ENCODE data around the gene DKK2.

DNA sequence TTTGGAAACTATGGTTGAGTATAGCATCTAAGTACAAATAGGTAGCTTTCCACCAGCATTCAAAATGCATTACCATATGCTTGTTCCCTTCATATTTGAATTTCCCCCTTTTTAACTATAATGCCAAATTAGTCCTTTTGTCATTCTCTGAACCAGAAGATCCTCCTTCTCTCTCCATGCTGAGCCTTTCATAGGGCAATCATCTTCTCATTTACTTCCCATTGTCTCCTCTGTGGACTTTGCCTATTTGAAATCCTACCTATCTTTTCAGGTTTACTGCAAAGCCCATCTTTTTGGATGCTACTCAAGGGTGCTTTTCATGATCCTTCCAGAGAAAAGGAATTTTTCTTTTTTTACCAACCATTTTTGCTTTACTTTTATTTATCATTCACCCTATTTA, 54.7 kb downstream of the DKK2 start:
- TF ChIP-seq POLR2AphosphoS5 (IDR thresholded peaks at IDR 0.05; ENCODE audit: low read depth) (no peak), GABPA (IDR thresholded peaks at IDR 0.05; ENCODE audit: low read depth) (no peak), SPI1 (IDR thresholded peaks at IDR 0.05; ENCODE audit: borderline replicate concordance, low read depth) (no peak)
- TF ChIP-seq, protein P1, sequence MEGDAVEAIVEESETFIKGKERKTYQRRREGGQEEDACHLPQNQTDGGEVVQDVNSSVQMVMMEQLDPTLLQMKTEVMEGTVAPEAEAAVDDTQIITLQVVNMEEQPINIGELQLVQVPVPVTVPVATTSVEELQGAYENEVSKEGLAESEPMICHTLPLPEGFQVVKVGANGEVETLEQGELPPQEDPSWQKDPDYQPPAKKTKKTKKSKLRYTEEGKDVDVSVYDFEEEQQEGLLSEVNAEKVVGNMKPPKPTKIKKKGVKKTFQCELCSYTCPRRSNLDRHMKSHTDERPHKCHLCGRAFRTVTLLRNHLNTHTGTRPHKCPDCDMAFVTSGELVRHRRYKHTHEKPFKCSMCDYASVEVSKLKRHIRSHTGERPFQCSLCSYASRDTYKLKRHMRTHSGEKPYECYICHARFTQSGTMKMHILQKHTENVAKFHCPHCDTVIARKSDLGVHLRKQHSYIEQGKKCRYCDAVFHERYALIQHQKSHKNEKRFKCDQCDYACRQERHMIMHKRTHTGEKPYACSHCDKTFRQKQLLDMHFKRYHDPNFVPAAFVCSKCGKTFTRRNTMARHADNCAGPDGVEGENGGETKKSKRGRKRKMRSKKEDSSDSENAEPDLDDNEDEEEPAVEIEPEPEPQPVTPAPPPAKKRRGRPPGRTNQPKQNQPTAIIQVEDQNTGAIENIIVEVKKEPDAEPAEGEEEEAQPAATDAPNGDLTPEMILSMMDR (IDR thresholded peaks at IDR 0.05; ENCODE audit: insufficient read depth, low read length), result no peak
- TF ChIP-seq, protein P2, sequence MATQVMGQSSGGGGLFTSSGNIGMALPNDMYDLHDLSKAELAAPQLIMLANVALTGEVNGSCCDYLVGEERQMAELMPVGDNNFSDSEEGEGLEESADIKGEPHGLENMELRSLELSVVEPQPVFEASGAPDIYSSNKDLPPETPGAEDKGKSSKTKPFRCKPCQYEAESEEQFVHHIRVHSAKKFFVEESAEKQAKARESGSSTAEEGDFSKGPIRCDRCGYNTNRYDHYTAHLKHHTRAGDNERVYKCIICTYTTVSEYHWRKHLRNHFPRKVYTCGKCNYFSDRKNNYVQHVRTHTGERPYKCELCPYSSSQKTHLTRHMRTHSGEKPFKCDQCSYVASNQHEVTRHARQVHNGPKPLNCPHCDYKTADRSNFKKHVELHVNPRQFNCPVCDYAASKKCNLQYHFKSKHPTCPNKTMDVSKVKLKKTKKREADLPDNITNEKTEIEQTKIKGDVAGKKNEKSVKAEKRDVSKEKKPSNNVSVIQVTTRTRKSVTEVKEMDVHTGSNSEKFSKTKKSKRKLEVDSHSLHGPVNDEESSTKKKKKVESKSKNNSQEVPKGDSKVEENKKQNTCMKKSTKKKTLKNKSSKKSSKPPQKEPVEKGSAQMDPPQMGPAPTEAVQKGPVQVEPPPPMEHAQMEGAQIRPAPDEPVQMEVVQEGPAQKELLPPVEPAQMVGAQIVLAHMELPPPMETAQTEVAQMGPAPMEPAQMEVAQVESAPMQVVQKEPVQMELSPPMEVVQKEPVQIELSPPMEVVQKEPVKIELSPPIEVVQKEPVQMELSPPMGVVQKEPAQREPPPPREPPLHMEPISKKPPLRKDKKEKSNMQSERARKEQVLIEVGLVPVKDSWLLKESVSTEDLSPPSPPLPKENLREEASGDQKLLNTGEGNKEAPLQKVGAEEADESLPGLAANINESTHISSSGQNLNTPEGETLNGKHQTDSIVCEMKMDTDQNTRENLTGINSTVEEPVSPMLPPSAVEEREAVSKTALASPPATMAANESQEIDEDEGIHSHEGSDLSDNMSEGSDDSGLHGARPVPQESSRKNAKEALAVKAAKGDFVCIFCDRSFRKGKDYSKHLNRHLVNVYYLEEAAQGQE (IDR thresholded peaks at IDR 0.05; ENCODE audit: insufficient replicate concordance, low read depth), result no peak
